A549 (cell line): Measurements from ENCODE around the gene MBNL2.

Experiments used
- CEBPB ChIP-seq, 2 experiments: fragments of >200 bp in 1 of 2; sonication (Bioruptor Twin) in 1 of 2; formaldehyde crosslinking in 1 of 2; IDR thresholded peaks; 2 replicates each; pipeline ENCODE4 v1.6.1; 2012 to 2016
- RCOR1 ChIP-seq: fragments of 150-350 bp; IDR thresholded peaks from 2 replicates; pipeline ENCODE4 v1.6.1; 2014; ENCODE audit warnings: antibody characterized with exemption, low read length, low read depth

DNA sequence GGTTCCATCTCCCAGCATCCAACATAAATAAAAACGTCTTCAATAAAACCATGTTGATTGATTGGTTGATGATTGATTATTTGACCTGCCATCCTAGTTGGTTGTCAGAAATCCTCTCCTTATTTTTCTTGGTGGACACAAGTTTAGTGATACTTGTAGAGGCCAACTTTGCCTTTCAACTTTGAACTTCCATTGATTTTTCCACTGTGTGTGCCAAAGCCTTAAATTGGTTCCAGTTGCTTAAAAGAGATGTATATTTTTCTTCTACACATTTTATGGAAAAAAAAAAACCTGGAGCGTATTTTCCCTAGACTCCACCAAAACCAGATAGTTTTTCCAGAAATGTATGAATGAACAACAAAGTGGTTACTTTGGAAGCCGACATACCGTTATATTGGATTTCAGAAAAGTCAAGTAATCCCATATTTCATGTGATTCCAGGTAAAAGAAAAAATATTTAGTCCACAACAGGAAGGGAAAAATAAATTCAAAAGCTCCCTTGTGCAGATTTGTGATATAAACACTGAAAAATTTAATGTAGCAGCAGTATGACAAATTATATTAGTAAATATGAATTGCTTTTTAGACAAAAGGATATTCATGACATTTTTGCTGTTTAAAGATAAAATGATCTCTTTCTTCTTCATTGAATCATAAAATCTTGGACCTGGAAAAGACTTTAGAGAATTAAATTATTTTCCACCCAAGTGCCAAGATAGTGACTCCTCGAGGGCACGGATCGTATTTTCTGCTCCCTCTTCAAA is 85.2 kb downstream of the MBNL2 start:
- TF ChIP-seq RCOR1 (no peak), CEBPB (IDR thresholded peaks at IDR 0.05) (no peak)
